Measurements from ENCODE around the gene VWF.
"Not testable (repeated sequence)": the region's sequence is repeated elsewhere in the genome, so short reads cannot be mapped to it uniquely, and the experiment has no call there.

Gene VWF

GRCh38 chr12:6124411-6125309 is at the start of gene VWF:
Gene VWF, minus strand, starts transcription at chr12:6124670. Its CDS starts 1,474 bp downstream, at chr12:6123196.
- DNase-seq, result no peak

- DNase-seq, result no peak
Observed at GRCh38 chr12:6172862-6173261, 48.4 kb upstream of the VWF start.

- no peak for DNase-seq
Observed at GRCh38 chr12:6172086-6172485, 47.6 kb upstream of the VWF start.

DNA sequence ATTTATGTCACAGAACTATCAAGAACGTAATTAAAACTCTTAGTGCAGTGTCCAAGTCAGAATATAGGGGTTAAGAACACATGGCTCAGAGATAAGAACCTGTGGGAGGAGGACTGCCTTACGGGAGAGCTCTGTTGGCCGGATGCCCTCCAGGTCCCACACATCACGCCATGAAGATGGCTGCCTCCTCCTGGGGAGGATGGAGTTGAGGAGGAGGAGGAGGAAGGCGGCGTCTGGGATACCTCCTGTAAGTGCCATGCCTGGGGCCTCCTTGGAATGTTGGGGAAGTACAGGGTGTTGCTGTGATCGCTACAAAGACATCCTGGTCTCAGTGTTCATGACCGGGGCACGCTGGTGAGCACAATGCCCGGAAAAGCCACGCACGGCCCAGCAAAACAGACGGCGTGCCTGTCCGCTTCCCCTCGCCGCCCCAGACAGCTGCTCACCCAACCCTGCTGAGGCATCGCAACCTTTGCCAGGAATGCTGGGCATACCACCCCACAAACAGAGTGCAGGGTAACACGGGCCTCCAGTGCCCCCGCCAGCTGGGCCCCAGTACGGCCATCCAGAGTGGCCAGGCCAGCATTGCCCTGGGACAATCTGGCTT is 47.0 kb upstream of the VWF start:
- no peak for DNase-seq

DNA sequence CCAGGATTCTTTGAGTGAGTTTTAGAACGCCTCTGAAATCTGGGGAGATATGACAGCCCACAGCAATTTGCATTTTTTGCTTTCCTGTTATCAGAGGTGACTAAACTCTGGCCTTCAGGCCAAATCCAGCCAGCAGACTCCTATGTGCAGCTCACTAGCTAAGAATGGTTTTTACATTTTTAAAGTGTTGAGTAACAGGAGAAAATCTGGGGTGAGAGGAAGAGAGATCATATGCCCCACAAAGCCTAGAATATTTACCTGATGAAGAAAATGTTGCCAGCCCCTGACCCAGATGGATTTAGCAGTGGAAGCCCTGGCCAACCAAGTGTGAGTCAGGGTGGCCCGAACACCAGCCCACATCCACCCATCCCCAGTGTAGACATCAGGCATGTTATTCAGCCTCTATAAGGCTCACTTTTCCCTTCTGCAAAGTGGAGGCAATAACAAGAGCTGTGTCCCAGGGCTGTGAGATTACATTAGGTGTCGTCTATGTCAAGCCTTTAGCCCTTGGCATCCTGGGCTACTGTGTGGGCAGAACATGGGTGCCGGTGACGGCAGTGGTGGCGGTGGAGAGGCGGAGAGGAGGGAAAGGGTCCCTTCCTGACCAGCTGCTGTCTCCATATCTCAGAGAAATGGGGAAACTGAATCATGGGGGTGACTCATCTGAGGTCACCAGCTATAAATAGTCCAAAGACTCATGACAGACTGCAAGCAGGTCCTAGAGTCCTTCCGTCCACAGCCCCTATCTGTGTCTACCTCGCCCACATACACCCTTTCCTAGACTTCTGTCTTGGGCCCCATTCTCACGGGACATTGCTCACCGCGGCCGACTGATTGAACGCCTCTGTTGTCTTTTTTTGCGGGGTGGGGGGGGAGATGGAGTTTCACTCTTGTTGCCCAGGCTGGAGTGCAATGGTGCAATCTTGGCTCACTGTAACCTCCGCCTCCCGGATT is 43.1 kb upstream of the VWF start:
- no peak for DNase-seq

- DNase-seq, result no peak
Observed at GRCh38 chr12:6166808-6167207, 42.3 kb upstream of the VWF start.

- no peak for DNase-seq
Observed at GRCh38 chr12:6165395-6165794, 40.9 kb upstream of the VWF start.

DNA sequence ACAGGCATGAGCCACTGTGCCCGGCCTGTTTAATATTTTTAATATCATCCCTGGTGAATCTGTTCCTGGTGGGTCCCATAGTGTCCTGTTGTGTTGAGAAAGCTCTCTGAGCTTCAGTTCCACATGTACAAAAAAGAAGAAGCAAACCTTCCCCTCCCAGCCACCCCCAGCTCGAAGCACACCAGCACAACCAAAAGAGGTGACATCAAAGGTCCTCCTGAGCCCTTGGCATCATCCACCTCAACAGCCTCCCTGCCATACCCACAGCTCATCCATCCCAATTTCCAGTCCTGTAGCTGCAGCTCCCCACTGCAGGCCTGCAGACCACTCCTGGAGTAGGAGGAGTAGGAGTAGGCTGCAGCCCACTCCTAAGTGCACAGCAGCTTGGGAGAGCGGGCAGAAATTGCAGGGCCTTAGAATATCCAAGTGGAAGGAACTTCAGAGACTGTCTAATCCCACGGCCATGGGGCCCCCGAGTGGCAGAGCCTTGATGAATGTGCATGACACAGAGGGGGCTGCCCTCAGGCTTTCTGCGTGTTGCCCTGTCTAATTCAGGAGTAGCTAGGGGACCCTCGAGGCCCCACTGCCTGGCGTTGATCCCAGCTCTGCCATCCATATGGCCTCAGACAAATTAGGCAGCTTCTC is 39.1 kb upstream of the VWF start:
- DNase-seq, result no peak

- no peak for DNase-seq
Observed at GRCh38 chr12:6161124-6161882, 36.8 kb upstream of the VWF start.

GRCh38 chr12:6160049-6160649 is 35.7 kb upstream of the VWF start:
- not testable (repeated sequence) for DNase-seq

GRCh38 chr12:6159166-6160011 is 34.9 kb upstream of the VWF start:
- not testable (repeated sequence) for DNase-seq

GRCh38 chr12:6158749-6159148 is 34.3 kb upstream of the VWF start:
- DNase-seq, result no peak

- no peak for DNase-seq
Observed at GRCh38 chr12:6158255-6158654, 33.8 kb upstream of the VWF start.

GRCh38 chr12:6157482-6157881 is 33.0 kb upstream of the VWF start:
- no peak for DNase-seq

GRCh38 chr12:6154730-6155459 is 30.4 kb upstream of the VWF start:
- no peak for DNase-seq

DNA sequence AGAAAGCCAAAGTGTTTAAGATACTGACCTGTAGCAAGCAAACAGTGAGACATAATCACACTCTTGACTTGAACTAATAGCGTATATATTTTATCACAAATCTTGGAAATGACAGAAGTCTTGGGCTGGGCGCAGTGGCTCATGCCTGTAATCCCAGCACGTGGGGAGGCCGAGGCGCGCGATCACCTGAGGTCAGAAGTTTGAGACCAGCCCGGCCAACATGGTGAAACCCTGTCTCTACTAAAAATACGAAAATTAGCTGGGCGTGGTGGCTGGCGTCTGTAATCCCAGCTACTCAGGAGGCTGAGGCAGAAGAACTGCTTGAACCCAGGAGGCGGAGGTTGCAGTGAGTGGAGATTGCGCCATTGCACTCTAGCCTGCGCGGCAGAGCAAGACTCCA is 24.3 kb upstream of the VWF start:
- not testable (repeated sequence) for DNase-seq

- DNase-seq, result no peak
Observed at GRCh38 chr12:6148061-6148460, 23.6 kb upstream of the VWF start.

- no peak for DNase-seq
Observed at GRCh38 chr12:6146951-6147350, 22.5 kb upstream of the VWF start.

DNA sequence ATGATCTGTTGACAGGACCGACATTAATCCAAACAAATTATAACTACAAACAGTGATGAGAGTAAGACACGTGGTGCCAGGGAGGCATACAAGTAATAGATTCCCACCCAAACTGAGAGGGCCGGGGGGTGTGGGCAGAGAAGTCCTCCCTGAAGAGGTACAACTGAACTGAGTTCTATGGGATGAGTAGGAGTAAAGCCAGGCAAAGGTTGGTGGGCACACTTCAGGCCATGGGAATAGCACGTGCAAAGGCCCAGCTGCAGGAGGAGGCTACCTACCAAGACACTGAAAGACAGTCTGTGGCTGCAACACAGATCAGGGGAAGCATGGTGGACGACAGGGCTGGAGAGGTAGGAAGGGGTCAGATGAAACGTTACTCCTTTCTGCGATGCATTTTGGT is 22.0 kb upstream of the VWF start:
- no peak for DNase-seq

DNA sequence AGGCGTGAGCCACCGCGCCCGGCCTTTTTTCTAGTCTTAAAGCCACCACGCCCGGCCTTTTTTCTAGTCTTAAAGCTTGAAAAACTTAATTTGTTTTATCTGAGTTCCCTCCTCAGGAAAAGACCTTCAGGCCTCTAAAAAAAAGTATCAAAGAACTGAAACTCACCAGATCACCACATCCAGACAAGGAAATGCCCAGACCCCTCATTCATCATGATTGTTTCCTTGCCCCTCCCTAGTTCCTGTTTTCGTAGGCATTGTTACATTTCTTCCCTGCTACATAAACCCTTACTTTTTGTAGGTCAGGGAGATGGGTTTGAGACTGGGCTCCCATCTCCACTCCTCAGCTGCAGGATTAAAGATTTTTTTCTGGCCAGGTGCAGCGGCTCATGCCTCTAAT is 21.1 kb upstream of the VWF start:
- DNase-seq, result no peak

Data from NCI-H510A (cell line).